Panc1 (cell line): ENCODE data around the gene RHBG. TPM values are rescaled to one million over a fixed set of nuclear protein-coding genes. Genes with fewer than 3 reads are reported as not detected.

Experiments
- ATAC-seq: fragments of 200-7000 bp; cut with Tn5 transposase; 2 replicates; pipeline ENCODE4 v1.9.1; 2020; ENCODE audit warnings: mild to moderate bottlenecking, moderate library complexity
- BruUV-seq: library from RNA; stranded (reverse); fragments of 400-500 nt; replicated peaks from 2 replicates; lab custom pipeline; 2021; lab: Mats Ljungman, UMichigan
- CTCF ChIA-PET: fragments of 300-600 bp; sonication (Branson Sonifier 250); formaldehyde crosslinking; loops from one replicate; lab custom pipeline; 2022; ENCODE audit warnings: antibody characterized with exemption; lab: Charles Lee
- POLR2A ChIA-PET: fragments of 300-600 bp; sonication (Branson Sonifier 250); formaldehyde crosslinking; loops from one replicate; lab custom pipeline; 2022; ENCODE audit warnings: antibody characterized with exemption; lab: Charles Lee
- DNase-seq: peaks from one replicate; pipeline ENCODE4 v3.0.0-alpha.2; 2010; ENCODE audit warnings: low read depth, low spot score
- H3K27ac ChIP-seq: 2 replicates; pipeline ENCODE4 v1.5.1; 2011; ENCODE audit warnings: mild to moderate bottlenecking, low read length, inconsistent platforms
- H3K27me3 ChIP-seq: fragments of 200-500 bp; sonication (Bioruptor generic); 2 replicates; pipeline ENCODE4 v1.6.0; 2014; ENCODE audit warnings: low read length, inconsistent platforms; ENCODE audit not compliant: control insufficient read depth, insufficient read depth
- H3K36me3 ChIP-seq: fragments of 200-500 bp; sonication (Bioruptor generic); 2 replicates; pipeline ENCODE4 v1.5.1; 2014; ENCODE audit warnings: inconsistent platforms, mild to moderate bottlenecking, low read length, moderate library complexity; ENCODE audit not compliant: control insufficient read depth, insufficient read depth
- H3K4me1 ChIP-seq: 2 replicates; pipeline ENCODE4 v1.5.1; 2011; ENCODE audit warnings: inconsistent platforms, mild to moderate bottlenecking, low read length, moderate library complexity; ENCODE audit not compliant: control insufficient read depth, insufficient read depth
- H3K4me3 ChIP-seq, 2 experiments: 2 replicates each; pipeline ENCODE4 v1.5.1; 2011 to 2012; ENCODE audit warnings: low read depth in 2 of 2, low read length in 2 of 2, mild to moderate bottlenecking in 2 of 2, inconsistent platforms in 1 of 2, moderate library complexity in 1 of 2
- H3K9me3 ChIP-seq: fragments of 200-500 bp; sonication (Bioruptor generic); 2 replicates; pipeline ENCODE4 v1.5.1; 2014; ENCODE audit warnings: low read depth, mild to moderate bottlenecking, inconsistent platforms, low read length, moderate library complexity; ENCODE audit not compliant: control insufficient read depth, insufficient read depth
- CTCF ChIP-seq: fragments of 450-650 bp; IDR thresholded peaks from 2 replicates; pipeline ENCODE4 v1.5.1; 2017; ENCODE audit warnings: mild to moderate bottlenecking
- POLR2AphosphoS5 ChIP-seq: IDR thresholded peaks from 2 replicates; pipeline ENCODE4 v1.6.1; 2012; ENCODE audit warnings: mild to moderate bottlenecking, low read depth, low read length, moderate library complexity
- REST ChIP-seq, 2 experiments: IDR thresholded peaks; 2 replicates each; pipeline ENCODE4 v1.6.1; 2011 to 2012; ENCODE audit warnings: low read depth in 2 of 2, control low read depth in 1 of 2, low read length in 1 of 2, mild to moderate bottlenecking in 1 of 2, moderate library complexity in 1 of 2; ENCODE audit not compliant: insufficient read depth in 1 of 2
- SIN3A ChIP-seq: IDR thresholded peaks from 2 replicates; pipeline ENCODE4 v1.6.1; 2012; ENCODE audit warnings: low read depth, mild to moderate bottlenecking, low read length, moderate library complexity, borderline replicate concordance; ENCODE audit not compliant: insufficient read depth
- TCF7L2 ChIP-seq: IDR thresholded peaks from 2 replicates; pipeline ENCODE4 v1.6.1; 2011; ENCODE audit warnings: mild to moderate bottlenecking, low read depth, low read length, inconsistent platforms
- in situ Hi-C: cut with HindIII; loops from 2 replicates; pipeline ENCODE4 v1.10.0; 2016; ENCODE audit warnings: low sequenced_read_pairs, low pct_unique_long_range_greater_than_20kb
- intact Hi-C: fragments of 100-400 bp; cut with micrococcal nuclease; formaldehyde crosslinking; loops from one replicate; pipeline ENCODE4 v1.10.0; 2022; ENCODE audit not compliant: unreplicated experiment
- total RNA-seq: library from RNA; stranded (reverse); gene quantifications from one replicate; pipeline ENCODE4 v1.2.1, GENCODE V29; 2021; ENCODE audit not compliant: unreplicated experiment

Gene RHBG
- total RNA-seq, 1 experiment from 2014 or later: 0.28 TPM

GRCh38 chr1:156417401-156418020 lies 48.5 kb downstream of the RHBG start:
- BruUV-seq: no TSS peak
- TF ChIP-seq SIN3A (no peak), POLR2AphosphoS5 (no peak), REST (IDR thresholded peaks at IDR 0.05; ENCODE audit: insufficient read depth in 1 of 2, low read depth in 2 of 2, low read length in 1 of 2) (no peak), CTCF (no peak), TCF7L2 (no peak)
- Histone ChIP-seq H3K36me3 (no peaks in the 10 kb centered on the region; the same call in 1 of the 2 replicates), H3K27me3 (peaks cover 6% of the 10 kb centered on the region), H3K4me3 (no peak overlapping the region), H3K4me1 (no peaks in the 10 kb centered on the region), H3K27ac (no peak overlapping the region), H3K9me3 (no peaks in the 10 kb centered on the region)
- intact Hi-C loops: no loop called here
- ATAC-seq (no peak), DNase-seq (no peak)
- POLR2A ChIA-PET: no interaction called here
- in situ Hi-C loops: no loop called here
- CTCF ChIA-PET: no interaction called here

DNA sequence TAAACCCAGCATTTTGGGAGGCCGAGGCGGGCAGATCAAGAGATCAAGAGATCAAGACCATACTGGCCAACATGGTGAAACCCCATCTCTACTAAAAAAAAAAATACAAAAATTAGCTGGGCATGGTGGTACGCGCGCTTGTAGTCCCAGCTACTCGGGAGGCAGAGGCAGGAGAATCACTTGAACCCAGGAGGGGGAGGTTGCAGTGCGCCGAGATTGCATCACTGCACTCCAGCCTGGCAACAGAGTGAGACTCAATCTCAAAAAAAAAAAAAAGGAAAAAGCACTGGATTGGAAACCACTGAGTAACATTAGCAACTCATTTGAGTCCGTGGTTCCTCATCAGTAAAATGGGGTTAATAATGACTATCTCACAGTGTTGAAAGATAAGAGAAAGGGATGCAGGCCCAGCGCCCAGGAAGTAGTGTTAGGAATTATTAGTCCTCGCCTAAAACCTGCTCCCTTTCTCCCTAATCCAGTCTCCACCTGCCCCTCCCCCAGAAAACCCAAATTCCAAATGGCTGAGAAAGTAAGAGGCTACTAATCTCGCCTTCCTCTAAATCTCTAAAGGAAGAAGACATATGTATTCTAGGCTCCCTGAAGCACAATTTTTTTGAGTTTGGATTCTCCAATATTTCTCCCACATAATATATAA lies 49.5 kb downstream of the RHBG start:
- no peak for DNase-seq
- no peaks in the 10 kb centered on the region for H3K9me3 ChIP-seq
- in situ Hi-C loops (no loop called here), intact Hi-C loops (no loop called here)
- BruUV-seq: no TSS peak
- no peaks in the 10 kb centered on the region for H3K4me1 ChIP-seq
- no peak overlapping the region for H3K27ac ChIP-seq
- H3K27me3 ChIP-seq: peaks cover 7% of the 10 kb centered on the region
- ATAC-seq: no peak
- no peak overlapping the region for H3K4me3 ChIP-seq
- POLR2A ChIA-PET: interaction anchor here (0.6 kb wide), 1 partner anchor 36 kb away, joined by 4 read pairs; no protein-coding TSS in a partner anchor
- CTCF ChIA-PET: interaction anchor here (0.6 kb wide), 1 partner anchor 207 kb away, joined by 3 read pairs; no protein-coding TSS in a partner anchor
- no peak for TF ChIP-seq POLR2AphosphoS5
- no peak for TF ChIP-seq CTCF
- no peak for TF ChIP-seq REST (IDR thresholded peaks at IDR 0.05; ENCODE audit: insufficient read depth in 1 of 2, low read depth in 2 of 2, low read length in 1 of 2)
- no peak for TF ChIP-seq TCF7L2
- TF ChIP-seq SIN3A: no peak
- H3K36me3 ChIP-seq: no peaks in the 10 kb centered on the region; the same call in 1 of the 2 replicates
